Muscle of leg (tissue), 11 donors: ENCODE measurements around the gene ROMO1. TPM values are rescaled to one million over a fixed set of nuclear protein-coding genes. Genes with fewer than 3 reads are reported as not detected.

ENCODE experiments used
- DNase-seq: peaks from one replicate; pipeline ENCODE4 v3.0.0; 2013
- H3K27ac ChIP-seq: one replicate; pipeline ENCODE4 v1.5.1; 2013; ENCODE audit warnings: mild to moderate bottlenecking, low read length, control low read depth
- H3K27me3 ChIP-seq: one replicate; pipeline ENCODE4 v1.6.1; 2013; ENCODE audit warnings: low read length; ENCODE audit not compliant: control insufficient read depth, insufficient read depth
- H3K36me3 ChIP-seq: one replicate; pipeline ENCODE4 v1.6.1; 2013; ENCODE audit warnings: low read length; ENCODE audit not compliant: control insufficient read depth, insufficient read depth
- H3K4me1 ChIP-seq: one replicate; pipeline ENCODE4 v1.6.1; 2013; ENCODE audit warnings: low read length; ENCODE audit not compliant: control insufficient read depth, insufficient read depth
- H3K4me3 ChIP-seq: one replicate; pipeline ENCODE4 v1.5.1; 2013; ENCODE audit warnings: low read length, control low read depth
- H3K9me3 ChIP-seq: replicated peaks from 2 replicates; pipeline ENCODE4 v1.6.1; 2013; ENCODE audit warnings: low read depth, low read length; ENCODE audit not compliant: control insufficient read depth
- WGBS: methylation state at CpG from one replicate; pipeline ENCODE4 v1.1.5; 2013; ENCODE audit warnings: missing lambda C conversion rate; ENCODE audit not compliant: insufficient coverage; 5-methylcytosine and 5-hydroxymethylcytosine counted together
- polyA plus RNA-seq, 8 donors: library from polyadenylated mRNA; unstranded; fragments of 120-200 nt; gene quantifications; one replicate each; pipeline versions ENCODE4 v1.2.1 to v1.2.3, GENCODE V29; 2013; ENCODE audit warnings: inconsistent platforms in 1 of 8, low replicate concordance in 1 of 8; ENCODE audit not compliant: insufficient read length in 8 of 8, insufficient read depth in 1 of 8
- total RNA-seq: library from RNA; stranded (reverse); fragments of 120-200 nt; gene quantifications from one replicate; pipeline ENCODE4 v1.2.4, GENCODE V29; 2013

Gene ROMO1
- total and polyA plus RNA-seq, 9 donors, result 70.9 to 186 (median 89.2) TPM

DNA sequence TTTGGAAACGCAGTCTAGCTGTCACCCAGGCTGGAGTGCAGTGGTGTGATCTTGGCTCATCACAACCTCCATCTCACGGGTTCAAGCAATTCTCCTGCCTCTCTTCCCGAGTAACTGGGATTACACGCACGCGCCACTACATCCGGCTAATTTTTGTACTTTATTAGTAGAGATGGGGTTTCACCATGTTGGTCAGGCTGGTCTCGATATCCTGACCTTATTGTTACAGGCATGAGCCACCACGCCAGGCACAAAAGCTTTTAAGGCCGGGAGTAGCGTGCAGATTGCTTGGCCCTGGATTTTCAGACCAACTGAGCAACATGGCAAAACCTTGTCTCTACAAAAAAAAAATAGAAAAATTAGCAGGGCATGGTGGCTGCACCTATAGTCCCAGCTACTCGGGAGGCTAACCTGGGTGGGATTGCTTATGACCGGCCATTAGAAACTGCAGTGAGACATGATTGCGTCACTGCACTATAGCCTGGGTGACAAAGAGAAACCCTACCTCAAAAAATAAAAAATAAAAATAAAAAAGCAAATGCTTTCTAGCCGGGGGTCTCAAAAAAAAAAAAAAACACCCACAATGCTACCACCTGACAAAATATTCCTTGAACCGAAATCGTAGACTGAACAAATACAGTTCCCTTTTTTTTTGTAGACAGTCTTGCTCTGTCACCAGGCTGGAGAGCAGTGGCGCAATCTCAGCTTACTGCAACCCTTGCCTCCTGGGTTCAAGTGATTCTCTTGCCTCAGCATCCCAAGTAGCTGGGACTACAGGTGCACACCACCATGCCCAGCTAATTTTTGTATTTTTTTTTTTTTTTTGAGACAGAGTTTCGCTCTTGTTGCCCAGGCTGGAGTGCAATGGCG, 27.9 kb downstream of the ROMO1 start:
- H3K4me1 ChIP-seq, result no peaks in the 10 kb centered on the region
- WGBS, result 96% methylated on average over 8 of the region's 20 CpGs
- peaks cover 68% of the 10 kb centered on the region for H3K36me3 ChIP-seq
- no peak overlapping the region for H3K4me3 ChIP-seq
- no peaks in the 10 kb centered on the region for H3K27me3 ChIP-seq
- no peak overlapping the region for H3K27ac ChIP-seq
- no peaks in the 10 kb centered on the region for H3K9me3 ChIP-seq
- DNase-seq, result no peak

DNA sequence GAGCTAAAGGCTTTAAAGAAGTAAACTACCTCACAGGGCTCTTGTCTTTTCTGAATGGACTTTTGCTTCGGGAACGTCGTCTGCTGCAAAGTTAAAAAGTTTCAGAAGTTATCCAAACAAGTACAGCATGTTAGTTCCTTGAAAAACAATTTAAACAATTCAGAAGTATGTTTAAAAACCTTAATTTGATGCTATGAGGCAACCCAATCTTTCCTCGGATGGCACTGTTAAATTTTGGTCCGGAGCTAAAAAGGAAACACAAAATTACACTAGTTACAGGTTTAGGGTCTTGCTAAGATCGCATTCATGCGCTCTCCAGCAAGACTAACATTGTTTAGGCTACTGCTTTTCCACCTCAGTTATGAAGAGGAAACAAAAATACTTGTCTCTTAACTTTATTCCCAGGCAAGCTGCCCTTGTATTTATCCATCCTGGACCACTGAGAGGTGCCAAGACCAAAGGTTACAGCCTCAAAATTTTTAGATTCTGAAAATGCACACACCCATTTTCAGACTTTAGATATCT, 30.1 kb downstream of the ROMO1 start:
- Histone ChIP-seq H3K9me3 (no peaks in the 10 kb centered on the region), H3K36me3 (peaks cover 66% of the 10 kb centered on the region), H3K4me1 (no peaks in the 10 kb centered on the region), H3K27me3 (no peaks in the 10 kb centered on the region), H3K4me3 (no peak overlapping the region), H3K27ac (no peak overlapping the region)
- WGBS, result 91% methylated on average over 4 of the region's 7 CpGs
- DNase-seq, result no peak

DNA sequence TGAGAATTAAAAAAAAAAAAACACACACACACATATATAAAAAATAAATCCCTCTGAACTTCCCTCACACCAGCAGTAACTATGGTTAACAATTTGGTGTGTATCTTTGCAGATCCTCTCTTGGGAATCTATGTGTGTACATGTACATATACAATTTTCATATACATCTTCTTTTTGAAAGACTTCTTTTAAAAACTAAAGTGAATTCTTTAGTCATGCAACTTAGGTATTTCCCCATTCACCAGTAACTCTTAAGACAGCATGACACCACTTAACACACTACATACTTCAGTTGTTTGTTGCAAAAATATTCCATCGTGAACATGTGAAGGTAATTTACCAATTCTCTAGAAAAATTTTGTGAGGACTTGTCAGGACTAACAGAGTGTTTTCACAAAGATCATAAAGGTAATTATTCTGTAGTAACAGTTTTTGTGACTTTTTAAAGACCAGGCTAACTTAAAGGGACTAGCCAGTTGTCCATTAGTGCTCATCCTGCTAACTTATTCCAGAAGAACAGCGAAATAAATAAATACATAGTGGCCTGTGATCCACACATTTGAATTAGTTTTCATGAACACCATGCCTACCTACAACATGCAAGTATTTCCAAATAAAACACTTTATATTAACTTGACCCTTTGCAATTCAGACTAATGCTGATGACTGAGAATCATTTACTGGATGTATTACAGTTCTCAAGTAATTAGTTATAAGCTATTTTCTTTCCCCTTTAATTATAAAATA, 30.8 kb downstream of the ROMO1 start:
- no peak overlapping the region for H3K27ac ChIP-seq
- H3K4me1 ChIP-seq, result no peaks in the 10 kb centered on the region
- H3K4me3 ChIP-seq, result no peak overlapping the region
- no CpG with 5 or more reads among the region's 2 CpGs for WGBS
- no peak for DNase-seq
- H3K27me3 ChIP-seq, result no peaks in the 10 kb centered on the region
- H3K9me3 ChIP-seq, result no peaks in the 10 kb centered on the region
- H3K36me3 ChIP-seq, result peaks cover 66% of the 10 kb centered on the region

DNA sequence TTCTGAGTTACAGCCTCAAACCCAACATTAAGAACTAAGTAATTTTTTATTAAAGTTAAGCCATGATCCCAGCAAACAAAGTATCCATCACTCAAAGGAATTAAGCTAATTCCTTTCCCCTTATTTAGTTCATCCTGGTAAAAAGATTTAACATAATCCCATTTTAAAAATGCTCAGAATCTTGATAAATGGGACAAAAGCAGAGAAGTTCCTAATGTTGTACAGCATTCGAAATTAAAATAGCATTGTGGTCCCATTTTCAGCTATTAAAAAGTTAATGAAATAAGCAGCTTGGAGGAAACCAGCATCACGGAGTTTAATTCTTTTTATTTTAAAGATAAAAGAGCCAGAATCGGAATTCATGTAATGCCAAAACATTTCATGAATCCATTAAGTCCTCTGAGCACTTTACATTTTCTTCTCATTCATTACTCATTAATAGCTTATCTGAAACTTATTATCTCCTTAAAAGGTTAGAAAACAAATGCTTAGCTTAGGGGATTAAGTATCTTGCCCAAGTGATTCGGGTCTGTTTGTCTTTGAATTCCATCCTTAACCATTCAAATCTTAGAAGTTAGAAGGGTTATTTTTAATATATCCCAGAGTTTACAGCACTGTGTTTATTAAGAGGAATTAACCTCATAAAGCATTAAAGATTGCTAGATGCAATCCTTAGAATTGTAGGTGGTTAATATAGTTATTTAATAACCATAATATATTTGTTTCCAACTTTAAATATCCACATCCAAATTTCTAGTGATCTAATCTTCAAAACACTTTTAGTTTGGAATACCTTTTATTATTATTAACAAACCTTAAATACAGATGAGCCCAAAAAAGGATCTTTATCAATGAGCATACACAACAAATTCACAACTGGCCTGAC, 31.6 kb downstream of the ROMO1 start:
- DNase-seq, result no peak
- Histone ChIP-seq H3K36me3 (peaks cover 60% of the 10 kb centered on the region), H3K9me3 (no peaks in the 10 kb centered on the region), H3K27ac (no peak overlapping the region), H3K4me1 (no peaks in the 10 kb centered on the region), H3K27me3 (no peaks in the 10 kb centered on the region), H3K4me3 (no peak overlapping the region)
- WGBS, result no CpG with 5 or more reads among the region's 4 CpGs

DNA sequence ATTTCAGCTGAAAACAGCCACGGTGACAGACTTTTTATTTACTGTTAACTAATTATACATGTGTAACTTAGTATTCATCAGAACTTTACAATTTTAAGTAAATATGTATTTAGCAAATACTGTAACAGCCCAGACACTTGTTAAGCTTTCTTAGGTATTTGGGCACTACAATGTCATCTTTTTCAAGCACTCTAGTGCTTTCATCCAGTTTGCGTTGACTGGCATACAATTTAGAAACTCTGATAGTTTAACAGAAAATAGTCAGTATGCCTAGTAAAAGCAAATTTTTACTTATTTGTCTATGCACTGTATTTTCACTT, 32.2 kb downstream of the ROMO1 start:
- no peak for DNase-seq
- Histone ChIP-seq H3K27me3 (no peaks in the 10 kb centered on the region), H3K4me1 (no peaks in the 10 kb centered on the region), H3K27ac (no peak overlapping the region), H3K9me3 (no peaks in the 10 kb centered on the region), H3K4me3 (no peak overlapping the region), H3K36me3 (peaks cover 59% of the 10 kb centered on the region)
- no CpG with 5 or more reads among the region's 2 CpGs for WGBS

DNA sequence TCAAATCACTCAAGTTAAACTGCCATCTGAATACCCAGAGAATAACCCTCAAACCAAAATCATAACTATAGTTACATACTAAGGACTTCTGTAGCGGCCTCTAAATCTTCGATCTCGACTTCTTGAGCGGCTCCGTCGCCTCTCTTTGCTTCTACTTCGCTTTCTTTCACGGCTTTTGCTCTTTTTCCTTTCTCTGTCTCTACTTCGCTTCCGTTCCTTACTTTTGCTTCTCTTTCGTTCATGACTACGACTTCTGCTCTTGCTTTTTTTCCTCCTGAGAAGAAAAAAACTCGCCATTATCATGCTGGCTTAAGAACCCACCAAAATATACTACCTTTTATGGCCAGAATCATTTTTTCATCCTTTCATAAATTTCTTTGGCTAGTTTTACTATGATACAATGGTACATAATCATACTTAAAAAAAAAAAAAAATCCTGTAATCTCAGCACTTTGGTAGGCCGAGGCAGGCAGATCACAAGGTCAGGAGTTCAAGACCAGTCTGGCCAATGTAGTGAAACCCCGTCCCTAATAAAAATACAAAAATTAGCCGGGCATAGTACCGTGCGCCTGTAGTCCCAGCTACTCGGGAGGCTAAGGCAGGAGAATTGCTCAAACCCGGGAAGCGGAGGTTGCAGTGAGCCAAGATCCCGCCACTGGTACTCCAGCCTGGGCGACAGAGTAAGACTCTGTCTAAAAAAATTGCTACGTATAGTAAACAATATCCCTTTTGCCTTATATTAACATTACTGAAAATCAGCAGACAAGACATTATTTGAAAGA, 32.8 kb downstream of the ROMO1 start:
- Histone ChIP-seq H3K36me3 (peaks cover 58% of the 10 kb centered on the region), H3K27ac (no peak overlapping the region), H3K4me1 (no peaks in the 10 kb centered on the region), H3K9me3 (no peaks in the 10 kb centered on the region), H3K4me3 (no peak overlapping the region), H3K27me3 (no peaks in the 10 kb centered on the region)
- DNase-seq, result no peak
- WGBS, result 85% methylated on average over 18 of the region's 24 CpGs

DNA sequence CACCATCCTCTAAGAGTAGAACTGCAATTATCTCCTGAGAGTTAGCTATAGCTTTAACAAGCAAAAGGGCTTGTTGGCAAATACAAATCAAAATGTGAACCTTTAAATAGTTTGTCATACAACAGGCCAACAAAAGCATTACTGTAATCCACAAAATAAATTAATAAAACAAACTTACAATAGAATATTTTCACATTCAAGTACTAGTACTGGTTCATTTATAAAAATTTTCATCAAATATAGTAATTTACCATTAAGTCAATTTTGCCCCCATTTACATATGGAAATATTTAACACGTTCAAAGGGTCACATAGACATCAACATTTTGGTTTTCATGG, 33.4 kb downstream of the ROMO1 start:
- Histone ChIP-seq H3K4me3 (no peak overlapping the region), H3K27ac (no peak overlapping the region), H3K27me3 (no peaks in the 10 kb centered on the region), H3K4me1 (no peaks in the 10 kb centered on the region), H3K36me3 (peaks cover 59% of the 10 kb centered on the region), H3K9me3 (no peaks in the 10 kb centered on the region)
- DNase-seq, result no peak
- 60% methylated on average over 1 of the region's 1 CpG for WGBS

DNA sequence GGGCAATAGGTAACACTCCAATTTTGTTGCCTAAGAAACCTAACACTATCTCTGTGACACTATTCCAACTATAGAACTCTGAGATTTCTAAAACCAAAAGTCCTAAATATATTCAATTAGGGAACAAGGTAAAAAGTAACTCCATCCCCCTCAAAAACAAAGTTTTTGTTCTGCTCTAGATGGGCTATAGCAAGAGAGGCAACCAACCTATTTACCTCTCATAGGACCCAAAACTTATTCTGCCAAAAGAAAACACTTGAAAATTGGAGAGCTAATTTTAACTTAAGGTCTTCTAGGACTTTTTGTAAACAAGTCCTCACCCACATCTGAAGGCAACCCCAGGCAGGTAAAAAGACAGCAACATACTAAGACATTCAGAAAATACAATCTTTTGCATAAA, 35.2 kb downstream of the ROMO1 start:
- Histone ChIP-seq H3K4me1 (peaks cover 2% of the 10 kb centered on the region), H3K9me3 (no peaks in the 10 kb centered on the region), H3K36me3 (peaks cover 60% of the 10 kb centered on the region), H3K27me3 (no peaks in the 10 kb centered on the region), H3K27ac (no peak overlapping the region), H3K4me3 (no peak overlapping the region)
- no peak for DNase-seq

DNA sequence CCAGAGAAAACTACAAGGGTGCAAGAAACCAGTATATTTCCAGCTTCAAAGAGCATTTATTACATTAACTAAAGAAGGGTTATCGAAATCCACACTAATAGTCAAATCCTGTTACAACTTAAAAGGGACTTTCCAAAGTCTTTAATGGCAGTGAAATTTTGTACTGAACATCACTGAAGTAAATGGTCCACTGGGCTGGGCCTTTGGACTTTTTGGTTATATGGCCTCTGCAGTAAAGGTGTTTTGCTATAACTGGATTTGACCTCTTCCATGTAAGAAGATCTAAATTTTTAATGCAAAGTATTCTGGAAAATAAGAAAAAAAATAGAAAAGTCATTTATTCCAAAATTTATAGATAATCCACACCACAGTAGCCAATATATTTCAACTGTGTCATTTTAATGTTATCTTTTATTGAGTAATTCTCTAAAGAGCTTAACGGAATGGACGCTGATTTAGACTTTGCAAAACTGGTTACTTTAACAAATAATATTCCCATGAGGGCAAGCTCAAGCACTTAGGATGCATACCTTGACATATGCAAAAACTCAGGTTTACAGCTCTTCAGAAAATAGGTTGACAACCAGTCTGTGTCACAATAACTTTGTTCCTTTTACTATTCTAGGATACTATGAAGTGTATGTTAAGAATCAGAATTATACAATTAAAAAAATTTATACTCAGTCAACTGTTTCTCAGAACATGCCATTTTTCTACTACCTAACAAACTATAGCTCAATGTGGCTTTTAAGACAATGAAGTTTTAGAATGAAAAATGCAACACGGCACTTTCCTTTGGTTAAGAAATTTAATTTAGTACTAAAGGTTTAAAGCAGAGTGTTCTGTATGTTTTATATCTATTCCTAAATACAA, 35.8 kb downstream of the ROMO1 start:
- Histone ChIP-seq H3K27me3 (no peaks in the 10 kb centered on the region), H3K27ac (no peak overlapping the region), H3K4me1 (peaks cover 2% of the 10 kb centered on the region), H3K4me3 (no peak overlapping the region), H3K36me3 (peaks cover 58% of the 10 kb centered on the region), H3K9me3 (no peaks in the 10 kb centered on the region)
- WGBS, result no CpG with 5 or more reads among the region's 4 CpGs
- DNase-seq, result no peak
